Peyer's patch (tissue), 4 donors: Measurements from ENCODE around the gene BTBD3. TPM values are rescaled to one million over a fixed set of nuclear protein-coding genes. Genes with fewer than 3 reads are reported as not detected.

ENCODE experiments used
- DNase-seq, 3 donors: peaks; one replicate each; pipeline ENCODE4 v3.0.0-alpha.2; 2017 to 2019
- H3K27ac ChIP-seq, 4 donors: fragments of 200-600 bp; sonication (generic); one replicate each; pipeline ENCODE4 v1.5.1; 2016 to 2019
- H3K27me3 ChIP-seq, 2 donors: fragments of 200-600 bp; sonication (generic); one replicate each; pipeline ENCODE4 v1.5.1; 2019
- H3K36me3 ChIP-seq, 3 donors: fragments of 200-600 bp; sonication (generic); one replicate each; pipeline ENCODE4 v1.5.1; 2016 to 2019
- H3K4me1 ChIP-seq, 4 donors: fragments of 200-600 bp; sonication (generic); one replicate each; pipeline ENCODE4 v1.5.1; 2016 to 2019
- H3K4me3 ChIP-seq, 4 donors: fragments of 200-600 bp; sonication (generic); 1 replicate in 3 of 4; 2 replicates in 1 of 4; pipeline ENCODE4 v1.5.1; 2016 to 2019; ENCODE audit warnings: mild to moderate bottlenecking in 1 of 4
- H3K9me3 ChIP-seq, 4 donors: fragments of 200-600 bp; sonication (generic); one replicate each; pipeline ENCODE4 v1.5.1; 2016 to 2019; ENCODE audit warnings: mild to moderate bottlenecking in 1 of 4
- POLR2A ChIP-seq, 2 donors: fragments of 450-650 bp; IDR thresholded peaks; one replicate each; pipeline ENCODE4 v1.5.1; 2017; ENCODE audit warnings: antibody characterized with exemption in 2 of 2, mild to moderate bottlenecking in 2 of 2, moderate library complexity in 2 of 2
- total RNA-seq, 4 donors: library from RNA; depleted of rRNA; stranded (reverse); fragments of >200 nt; gene quantifications; one replicate each; pipeline ENCODE4 v1.1.0, GENCODE V29; 2016
- TF ChIP-seq, protein P1 (sequence below), 6 experiments: fragments of 450-650 bp in 4 of 6; fragments of 200-600 bp in 2 of 6; sonication (generic) in 1 of 6; IDR thresholded peaks; one replicate each; pipeline ENCODE4 v1.5.1; 2017 to 2019; ENCODE audit warnings: antibody characterized with exemption in 6 of 6, mild to moderate bottlenecking in 3 of 6, moderate library complexity in 1 of 6

Gene BTBD3
- total RNA-seq, 4 donors from 2014 or later, result 25.6 to 47.6 (median 43.8) TPM

DNA sequence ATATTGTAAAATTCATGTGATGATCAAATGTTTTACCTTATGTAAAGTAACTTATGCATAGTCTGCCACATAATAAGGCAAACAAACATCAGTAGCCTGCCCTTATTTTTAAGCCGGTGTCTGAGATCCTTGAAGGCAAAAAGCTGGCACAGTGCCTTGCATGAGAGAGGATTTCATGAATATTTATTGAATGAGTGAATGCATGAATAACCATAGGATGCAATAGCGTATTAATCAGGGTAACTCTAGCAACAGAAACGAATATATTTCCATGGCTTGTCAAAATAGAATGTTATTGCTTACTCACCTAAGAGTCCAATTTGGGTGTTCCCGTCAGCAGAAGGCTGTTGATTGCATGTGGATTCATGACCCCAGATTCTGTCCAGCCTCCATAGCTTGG lies 34.9 kb downstream of the BTBD3 start:
- Histone ChIP-seq H3K4me1 (no peaks in the 10 kb centered on the region), H3K27me3 (no peaks in the 10 kb centered on the region), H3K36me3 (no peaks in the 10 kb centered on the region), H3K27ac (no peak overlapping the region), H3K9me3 (no peaks in the 10 kb centered on the region), H3K4me3 (no peak overlapping the region)
- TF ChIP-seq, protein P1, sequence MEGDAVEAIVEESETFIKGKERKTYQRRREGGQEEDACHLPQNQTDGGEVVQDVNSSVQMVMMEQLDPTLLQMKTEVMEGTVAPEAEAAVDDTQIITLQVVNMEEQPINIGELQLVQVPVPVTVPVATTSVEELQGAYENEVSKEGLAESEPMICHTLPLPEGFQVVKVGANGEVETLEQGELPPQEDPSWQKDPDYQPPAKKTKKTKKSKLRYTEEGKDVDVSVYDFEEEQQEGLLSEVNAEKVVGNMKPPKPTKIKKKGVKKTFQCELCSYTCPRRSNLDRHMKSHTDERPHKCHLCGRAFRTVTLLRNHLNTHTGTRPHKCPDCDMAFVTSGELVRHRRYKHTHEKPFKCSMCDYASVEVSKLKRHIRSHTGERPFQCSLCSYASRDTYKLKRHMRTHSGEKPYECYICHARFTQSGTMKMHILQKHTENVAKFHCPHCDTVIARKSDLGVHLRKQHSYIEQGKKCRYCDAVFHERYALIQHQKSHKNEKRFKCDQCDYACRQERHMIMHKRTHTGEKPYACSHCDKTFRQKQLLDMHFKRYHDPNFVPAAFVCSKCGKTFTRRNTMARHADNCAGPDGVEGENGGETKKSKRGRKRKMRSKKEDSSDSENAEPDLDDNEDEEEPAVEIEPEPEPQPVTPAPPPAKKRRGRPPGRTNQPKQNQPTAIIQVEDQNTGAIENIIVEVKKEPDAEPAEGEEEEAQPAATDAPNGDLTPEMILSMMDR (IDR thresholded peaks at IDR 0.05), result no peak
- no peak for TF ChIP-seq POLR2A (IDR thresholded peaks at IDR 0.05)
- DNase-seq, result no peak

DNA sequence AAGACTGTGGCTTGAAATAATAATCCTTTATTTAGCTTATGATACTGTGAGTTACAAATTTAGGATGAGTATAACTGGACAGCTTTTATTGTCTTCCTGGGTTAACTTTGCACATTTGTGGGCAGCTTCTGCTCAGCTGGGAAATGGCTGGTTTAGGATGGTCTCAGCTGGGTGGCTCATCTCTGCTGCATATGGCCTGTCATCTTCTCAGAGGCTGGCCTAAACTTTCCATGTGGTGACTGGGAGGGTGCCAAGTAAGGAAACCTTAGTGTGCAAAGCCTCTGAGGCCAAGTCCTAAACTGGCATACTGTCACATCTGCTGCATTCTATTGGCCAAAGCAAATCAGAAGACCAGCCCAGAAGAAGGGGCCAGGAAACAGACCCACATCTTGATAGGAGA lies 40.2 kb downstream of the BTBD3 start:
- TF ChIP-seq, protein P1 (IDR thresholded peaks at IDR 0.05), result no peak
- TF ChIP-seq POLR2A (IDR thresholded peaks at IDR 0.05), result no peak
- Histone ChIP-seq H3K36me3 (no peaks in the 10 kb centered on the region), H3K4me3 (no peak overlapping the region), H3K4me1 (no peaks in the 10 kb centered on the region), H3K27me3 (no peaks in the 10 kb centered on the region), H3K9me3 (no peaks in the 10 kb centered on the region), H3K27ac (no peak overlapping the region)
- DNase-seq, result no peak

DNA sequence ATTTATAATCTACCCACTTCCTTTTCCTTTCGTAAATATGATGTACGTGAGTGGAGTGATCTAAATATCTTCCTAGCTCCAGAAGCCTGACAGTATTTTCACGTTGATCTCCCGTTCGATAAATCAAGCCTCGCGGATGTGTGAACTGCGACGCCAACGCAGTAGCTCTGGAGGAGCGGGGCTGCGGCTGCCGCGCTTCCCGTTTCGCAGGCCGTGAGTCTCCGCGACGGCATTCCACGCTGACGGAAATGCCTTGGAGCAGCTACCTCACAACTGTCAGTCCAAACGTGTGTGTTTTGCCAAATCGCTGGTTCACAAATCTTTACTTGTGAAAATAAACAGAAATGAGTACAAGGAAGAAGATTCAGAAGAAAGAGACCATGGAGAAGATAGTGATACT lies 41.2 kb downstream of the BTBD3 start:
- no peaks in the 10 kb centered on the region for H3K4me1 ChIP-seq
- H3K27me3 ChIP-seq, result no peaks in the 10 kb centered on the region
- no peak overlapping the region for H3K4me3 ChIP-seq
- no peak for DNase-seq
- TF ChIP-seq, protein P1 (IDR thresholded peaks at IDR 0.05), result no peak
- TF ChIP-seq POLR2A (IDR thresholded peaks at IDR 0.05), result no peak
- H3K27ac ChIP-seq, result no peak overlapping the region
- H3K36me3 ChIP-seq, result no peaks in the 10 kb centered on the region
- no peaks in the 10 kb centered on the region for H3K9me3 ChIP-seq

DNA sequence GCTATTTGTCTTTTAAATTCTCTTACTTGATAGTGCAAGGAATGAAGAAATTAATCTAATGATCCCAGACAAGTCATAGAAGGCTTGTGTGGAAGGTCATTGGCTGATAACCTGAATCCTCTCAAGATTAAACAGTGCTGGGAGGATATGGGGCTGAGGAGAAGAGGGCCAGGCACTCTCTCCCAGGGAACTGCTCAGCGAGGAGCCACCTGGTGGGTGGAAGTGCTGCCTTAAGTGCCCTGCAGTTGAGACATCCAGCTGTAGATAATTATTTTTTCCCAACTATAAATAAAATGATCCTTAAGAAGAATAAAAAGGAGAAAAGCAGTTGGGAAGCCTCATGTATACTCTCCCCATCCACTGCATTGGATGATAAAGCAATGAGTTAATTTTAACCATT lies 47.9 kb downstream of the BTBD3 start:
- no peak for DNase-seq
- no peaks in the 10 kb centered on the region for H3K4me1 ChIP-seq
- TF ChIP-seq POLR2A (IDR thresholded peaks at IDR 0.05), result no peak
- TF ChIP-seq, protein P1 (IDR thresholded peaks at IDR 0.05), result no peak

DNA sequence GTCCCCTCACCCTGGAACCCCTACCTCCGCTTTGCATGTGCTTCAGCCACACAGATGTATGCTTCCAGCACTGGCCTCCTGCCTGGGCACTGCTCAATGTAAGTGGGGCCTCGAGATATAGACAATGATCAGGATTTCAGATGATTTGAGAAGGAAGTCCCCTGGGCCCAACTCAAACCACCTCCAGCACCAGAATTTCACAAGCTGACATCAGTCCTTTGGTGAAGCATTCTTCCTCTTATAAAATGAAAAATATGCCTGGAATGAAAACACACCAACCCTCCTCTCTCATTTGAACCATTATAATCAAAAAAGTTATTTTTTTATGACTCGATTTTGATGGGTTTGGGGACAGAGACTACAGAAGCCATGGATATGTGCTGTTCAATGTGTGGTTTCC lies 48.5 kb downstream of the BTBD3 start:
- no peak overlapping the region for H3K27ac ChIP-seq
- no peak overlapping the region for H3K4me3 ChIP-seq
- no peak for DNase-seq
- no peak for TF ChIP-seq POLR2A (IDR thresholded peaks at IDR 0.05)
- TF ChIP-seq, protein P1 (IDR thresholded peaks at IDR 0.05), result no peak
- no peaks in the 10 kb centered on the region for H3K36me3 ChIP-seq
- H3K27me3 ChIP-seq, result no peaks in the 10 kb centered on the region
- no peaks in the 10 kb centered on the region for H3K9me3 ChIP-seq
- H3K4me1 ChIP-seq, result no peaks in the 10 kb centered on the region

More for the DNA sequence above, 47.9 kb downstream of the BTBD3 start:
- Histone ChIP-seq H3K27ac (no peak overlapping the region), H3K27me3 (no peaks in the 10 kb centered on the region), H3K36me3 (no peaks in the 10 kb centered on the region), H3K9me3 (no peaks in the 10 kb centered on the region), H3K4me3 (no peak overlapping the region)

DNA sequence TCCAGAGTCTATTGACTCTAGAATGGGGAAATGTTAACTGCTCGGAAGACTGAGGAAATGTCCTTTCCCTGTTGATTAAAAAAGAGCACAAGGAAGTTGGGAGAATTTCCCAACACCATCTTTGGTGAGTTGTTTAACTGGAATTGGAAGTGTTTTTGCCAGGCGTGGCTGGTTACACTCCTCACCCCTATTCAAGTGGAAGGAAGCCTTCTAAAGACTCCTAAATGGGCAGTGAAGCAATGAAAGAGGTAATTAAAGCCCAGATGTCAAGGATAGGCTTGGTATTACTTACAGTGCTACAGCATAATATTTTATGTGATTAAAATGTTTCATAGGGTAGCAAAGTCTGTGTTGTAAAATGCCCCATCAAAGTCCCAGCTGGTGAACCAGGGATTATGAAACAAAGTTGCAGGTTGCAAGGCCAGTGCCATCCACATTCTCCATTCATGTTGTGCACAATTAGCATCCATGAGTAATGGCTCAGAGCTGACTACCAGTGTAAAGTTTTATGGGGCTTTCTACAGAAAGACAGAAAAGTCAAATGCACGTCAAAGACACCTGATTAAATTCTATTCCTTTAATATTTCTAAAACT lies 52.6 kb downstream of the BTBD3 start:
- TF ChIP-seq, protein P1 (IDR thresholded peaks at IDR 0.05), result no peak
- no peaks in the 10 kb centered on the region for H3K9me3 ChIP-seq

More for the DNA sequence above, 52.6 kb downstream of the BTBD3 start:
- Histone ChIP-seq H3K36me3 (no peaks in the 10 kb centered on the region), H3K27ac (no peak overlapping the region), H3K27me3 (no peaks in the 10 kb centered on the region), H3K4me1 (no peaks in the 10 kb centered on the region), H3K4me3 (no peak overlapping the region)
- no peak for DNase-seq
